ENCODE measurements around the gene ACTN4.

GRCh38 chr19:38733241-38733492 lies 85.7 kb downstream of the ACTN4 start:
- TF ChIP-seq CTCF (IDR thresholded peaks at IDR 0.05) (no peak), POLR2A (IDR thresholded peaks at IDR 0.05) (no peak)
